ENCODE measurements around the gene ZNF48.

The ZNF48 gene

DNA sequence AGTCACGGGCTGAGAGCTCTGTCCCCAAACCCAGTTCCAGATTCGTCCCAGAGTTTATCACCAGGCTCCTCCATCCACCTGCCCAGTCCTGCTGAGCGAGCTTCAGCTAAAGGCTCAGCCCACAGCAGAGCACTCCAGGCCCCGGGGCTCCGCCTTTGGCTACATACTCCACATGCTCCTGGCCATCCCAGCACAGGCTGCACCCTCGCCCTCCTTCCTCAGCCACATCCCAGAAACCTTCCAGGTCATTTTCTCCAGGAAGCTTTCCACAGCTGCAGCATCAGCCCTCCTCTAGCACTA is 35.4 kb upstream of the ZNF48 start:
- Histone ChIP-seq H3K36me3 (ENCODE audit: control insufficient read depth in 1 of 2, insufficient read depth in 2 of 2, low read length in 2 of 2) (peaks cover 23 to 57% of the 10 kb centered on the region in 2 donors), H3K4me1 (ENCODE audit: control insufficient read depth in 1 of 2, insufficient read depth in 2 of 2, low read length in 2 of 2) (peaks cover 0 to 21% of the 10 kb centered on the region in 2 donors), H3K27me3 (ENCODE audit: low read depth, low read length) (no peaks in the 10 kb centered on the region), H3K9me3 (ENCODE audit: control insufficient read depth in 1 of 2, low read length in 2 of 2) (no peaks in the 10 kb centered on the region), H3K27ac (ENCODE audit: low read length) (no peak overlapping the region), H3K4me3 (ENCODE audit: low read depth in 1 of 2, low read length in 2 of 2) (no peak overlapping the region)

DNA sequence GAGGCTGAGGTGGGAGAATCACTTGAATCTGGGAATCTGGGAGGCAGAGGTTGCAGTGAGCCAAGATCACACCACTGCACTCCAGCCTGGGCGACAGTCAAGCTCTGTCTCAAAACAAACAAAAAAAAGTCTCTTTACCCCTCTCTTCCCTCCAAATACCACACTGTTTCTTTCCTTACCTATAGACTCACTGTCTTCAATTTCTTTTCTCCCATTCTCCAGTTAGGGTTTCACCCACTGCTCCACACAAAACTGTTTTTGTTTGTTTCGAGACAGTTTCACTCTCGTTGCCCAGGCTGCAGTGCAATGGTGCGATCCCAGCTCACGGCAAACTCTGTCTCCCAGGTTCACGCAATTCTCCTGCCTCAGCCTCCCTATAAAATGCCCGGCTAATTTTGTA is 34.0 kb upstream of the ZNF48 start:
- Histone ChIP-seq H3K27ac (ENCODE audit: low read length) (no peak overlapping the region), H3K4me1 (ENCODE audit: control insufficient read depth in 1 of 2, insufficient read depth in 2 of 2, low read length in 2 of 2) (peaks cover 0 to 23% of the 10 kb centered on the region in 2 donors), H3K36me3 (ENCODE audit: control insufficient read depth in 1 of 2, insufficient read depth in 2 of 2, low read length in 2 of 2) (peaks cover 31 to 63% of the 10 kb centered on the region in 2 donors), H3K27me3 (ENCODE audit: low read depth, low read length) (no peaks in the 10 kb centered on the region), H3K9me3 (ENCODE audit: control insufficient read depth in 1 of 2, low read length in 2 of 2) (no peaks in the 10 kb centered on the region), H3K4me3 (ENCODE audit: low read depth in 1 of 2, low read length in 2 of 2) (no peak overlapping the region)

DNA sequence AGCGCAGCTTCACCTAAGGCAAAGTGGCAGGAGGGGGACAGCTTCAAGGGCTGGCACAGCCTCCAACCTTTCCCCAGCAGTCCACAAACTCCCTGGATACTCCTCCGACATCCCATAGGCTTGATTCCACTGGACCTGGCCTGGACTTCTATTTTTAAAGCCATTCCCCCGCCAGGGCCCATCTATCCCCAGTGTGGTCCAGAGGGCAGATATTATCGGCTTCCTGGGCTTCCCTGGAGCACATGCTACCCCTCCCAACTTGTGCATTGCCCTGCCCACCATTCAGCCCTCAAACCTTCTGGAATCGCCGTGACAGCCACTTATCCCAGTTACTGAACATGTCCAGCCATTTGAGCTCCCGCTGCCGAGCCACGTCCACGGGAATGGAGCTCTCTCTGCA is 30.0 kb upstream of the ZNF48 start:
- Histone ChIP-seq H3K4me3 (ENCODE audit: low read depth in 1 of 2, low read length in 2 of 2) (no peak overlapping the region), H3K36me3 (ENCODE audit: control insufficient read depth in 1 of 2, insufficient read depth in 2 of 2, low read length in 2 of 2) (peaks cover 20 to 28% of the 10 kb centered on the region in 2 donors), H3K4me1 (ENCODE audit: control insufficient read depth in 1 of 2, insufficient read depth in 2 of 2, low read length in 2 of 2) (peaks cover 13 to 34% of the 10 kb centered on the region in 2 donors), H3K27ac (ENCODE audit: low read length) (no peak overlapping the region), H3K27me3 (ENCODE audit: low read depth, low read length) (no peaks in the 10 kb centered on the region), H3K9me3 (ENCODE audit: control insufficient read depth in 1 of 2, low read length in 2 of 2) (no peaks in the 10 kb centered on the region)

DNA sequence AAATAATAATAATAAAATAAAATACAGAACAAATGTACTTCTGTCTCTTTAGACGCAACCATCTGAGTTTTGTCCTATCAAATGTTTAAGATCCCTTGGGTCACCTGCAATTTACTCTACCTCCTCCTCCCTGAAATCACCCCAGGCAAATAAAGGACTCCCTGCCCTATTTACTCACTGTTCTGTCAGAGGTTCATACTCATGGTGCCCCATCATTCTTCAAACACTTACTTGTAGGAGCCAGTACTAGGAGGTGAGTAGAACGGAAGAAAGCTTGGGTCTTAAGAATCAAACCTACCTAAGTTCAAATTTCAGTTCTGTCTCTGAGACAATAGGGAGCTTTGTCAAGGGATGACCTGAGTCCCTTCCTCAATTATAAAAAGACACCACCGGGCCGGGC is 28.7 kb upstream of the ZNF48 start:
- no peaks in the 10 kb centered on the region for H3K27me3 ChIP-seq (ENCODE audit: low read depth, low read length)
- H3K4me3 ChIP-seq (ENCODE audit: low read depth in 1 of 2, low read length in 2 of 2), result no peak overlapping the region
- H3K4me1 ChIP-seq (ENCODE audit: control insufficient read depth in 1 of 2, insufficient read depth in 2 of 2, low read length in 2 of 2), result peaks cover 13 to 38% of the 10 kb centered on the region in 2 donors
- H3K9me3 ChIP-seq (ENCODE audit: control insufficient read depth in 1 of 2, low read length in 2 of 2), result no peaks in the 10 kb centered on the region
- peaks cover 20 to 23% of the 10 kb centered on the region in 2 donors for H3K36me3 ChIP-seq (ENCODE audit: control insufficient read depth in 1 of 2, insufficient read depth in 2 of 2, low read length in 2 of 2)
- H3K27ac ChIP-seq (ENCODE audit: low read length), result no peak overlapping the region

DNA sequence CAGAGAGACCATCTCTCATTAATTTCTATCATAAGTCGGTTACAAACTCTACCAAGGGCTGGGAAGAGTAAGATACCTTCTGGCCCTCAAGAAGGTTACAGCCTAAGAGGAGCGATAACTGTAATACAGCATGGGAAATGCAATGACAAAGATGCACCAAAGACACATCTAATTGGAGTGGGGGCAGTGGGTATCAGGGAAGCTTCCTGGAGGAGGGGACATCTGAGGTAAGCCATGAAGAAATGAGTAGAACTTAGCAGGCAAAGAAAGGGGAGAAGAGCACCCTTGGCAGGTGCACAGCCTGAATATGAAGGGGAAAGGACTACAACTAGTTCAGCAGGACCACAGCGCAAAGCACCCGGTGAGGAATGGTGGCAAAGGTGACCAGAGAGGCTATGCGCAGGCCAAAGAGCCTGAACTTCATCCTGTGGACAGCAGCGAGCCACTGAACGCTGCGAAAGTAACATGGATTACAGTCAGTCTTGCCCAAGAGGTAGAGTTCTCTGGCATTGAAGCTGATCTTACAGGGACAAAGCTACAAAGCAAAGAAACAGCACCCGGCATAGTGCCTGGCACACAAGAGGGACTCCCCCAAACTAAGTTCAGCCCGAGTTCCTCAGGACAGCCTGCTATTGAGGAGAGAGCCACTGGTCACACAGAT is 27.7 kb upstream of the ZNF48 start:
- H3K4me1 ChIP-seq (ENCODE audit: control insufficient read depth in 1 of 2, insufficient read depth in 2 of 2, low read length in 2 of 2), result peaks cover 13 to 40% of the 10 kb centered on the region in 2 donors
- H3K4me3 ChIP-seq (ENCODE audit: low read depth in 1 of 2, low read length in 2 of 2), result peak overlapping the region; percentile 62 to 94
- no peaks in the 10 kb centered on the region for H3K27me3 ChIP-seq (ENCODE audit: low read depth, low read length)
- H3K27ac ChIP-seq (ENCODE audit: low read length), result peak overlapping the region; percentile 74
- H3K36me3 ChIP-seq (ENCODE audit: control insufficient read depth in 1 of 2, insufficient read depth in 2 of 2, low read length in 2 of 2), result peaks cover 16 to 23% of the 10 kb centered on the region in 2 donors
- no peaks in the 10 kb centered on the region for H3K9me3 ChIP-seq (ENCODE audit: control insufficient read depth in 1 of 2, low read length in 2 of 2)

DNA sequence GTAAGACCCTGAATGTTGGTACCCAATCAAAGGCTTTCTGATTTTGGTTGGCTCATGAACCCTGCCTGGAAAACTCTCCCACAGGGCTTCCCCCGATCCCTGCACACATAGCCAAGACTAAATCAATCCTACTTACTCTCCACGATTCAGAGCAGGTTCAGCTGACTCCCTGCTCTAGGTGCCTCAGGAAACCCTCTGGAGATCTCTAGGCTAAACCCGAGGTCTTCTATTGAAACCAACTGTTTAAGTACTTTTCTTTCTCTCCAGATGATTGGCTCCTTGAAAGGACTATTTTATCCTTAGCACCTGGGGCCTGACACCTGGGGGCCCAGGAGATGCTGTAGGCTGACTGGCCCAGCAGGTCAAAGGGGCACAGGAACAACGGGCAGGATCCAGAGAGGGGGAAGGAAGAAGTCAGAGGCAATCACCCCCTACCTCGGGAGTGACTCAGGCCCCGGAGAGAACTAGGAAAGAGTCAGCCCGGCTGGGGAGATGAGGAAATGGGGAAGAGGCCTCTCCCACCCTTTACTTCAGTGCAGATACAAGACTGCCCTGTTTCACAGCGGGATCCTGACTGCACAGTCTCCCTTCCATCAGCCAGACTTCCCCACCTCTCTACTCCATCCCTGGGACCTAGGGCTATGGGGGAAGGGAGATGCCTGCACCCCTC is 27.0 kb upstream of the ZNF48 start:
- Histone ChIP-seq H3K4me1 (ENCODE audit: control insufficient read depth in 1 of 2, insufficient read depth in 2 of 2, low read length in 2 of 2) (peaks cover 13 to 40% of the 10 kb centered on the region in 2 donors), H3K27ac (ENCODE audit: low read length) (peak overlapping the region; percentile 74), H3K9me3 (ENCODE audit: control insufficient read depth in 1 of 2, low read length in 2 of 2) (no peaks in the 10 kb centered on the region), H3K4me3 (ENCODE audit: low read depth in 1 of 2, low read length in 2 of 2) (peak overlapping the region; percentile 62 to 94), H3K36me3 (ENCODE audit: control insufficient read depth in 1 of 2, insufficient read depth in 2 of 2, low read length in 2 of 2) (peaks cover 11 to 18% of the 10 kb centered on the region in 2 donors), H3K27me3 (ENCODE audit: low read depth, low read length) (no peaks in the 10 kb centered on the region)

DNA sequence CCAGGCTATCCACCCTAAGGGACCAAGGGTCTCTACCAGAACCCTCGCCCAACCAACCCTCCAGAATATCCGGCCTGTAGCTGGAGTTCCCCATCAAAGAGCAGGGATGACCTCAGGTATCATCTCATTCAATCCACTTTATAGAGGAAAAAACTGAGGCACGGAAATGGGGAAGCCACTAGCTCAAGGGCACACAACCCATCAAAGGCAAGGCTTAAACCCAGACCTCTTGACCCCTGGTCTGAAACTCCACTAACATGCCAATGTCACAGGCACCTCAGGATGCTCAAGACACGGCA is 26.5 kb upstream of the ZNF48 start:
- Histone ChIP-seq H3K36me3 (ENCODE audit: control insufficient read depth in 1 of 2, insufficient read depth in 2 of 2, low read length in 2 of 2) (peaks cover 8 to 14% of the 10 kb centered on the region in 2 donors), H3K9me3 (ENCODE audit: control insufficient read depth in 1 of 2, low read length in 2 of 2) (no peaks in the 10 kb centered on the region), H3K27ac (ENCODE audit: low read length) (peak overlapping the region; percentile 74), H3K27me3 (ENCODE audit: low read depth, low read length) (no peaks in the 10 kb centered on the region), H3K4me1 (ENCODE audit: control insufficient read depth in 1 of 2, insufficient read depth in 2 of 2, low read length in 2 of 2) (peaks cover 13 to 40% of the 10 kb centered on the region in 2 donors), H3K4me3 (ENCODE audit: low read depth in 1 of 2, low read length in 2 of 2) (peak overlapping the region; percentile 62 to 94)

DNA sequence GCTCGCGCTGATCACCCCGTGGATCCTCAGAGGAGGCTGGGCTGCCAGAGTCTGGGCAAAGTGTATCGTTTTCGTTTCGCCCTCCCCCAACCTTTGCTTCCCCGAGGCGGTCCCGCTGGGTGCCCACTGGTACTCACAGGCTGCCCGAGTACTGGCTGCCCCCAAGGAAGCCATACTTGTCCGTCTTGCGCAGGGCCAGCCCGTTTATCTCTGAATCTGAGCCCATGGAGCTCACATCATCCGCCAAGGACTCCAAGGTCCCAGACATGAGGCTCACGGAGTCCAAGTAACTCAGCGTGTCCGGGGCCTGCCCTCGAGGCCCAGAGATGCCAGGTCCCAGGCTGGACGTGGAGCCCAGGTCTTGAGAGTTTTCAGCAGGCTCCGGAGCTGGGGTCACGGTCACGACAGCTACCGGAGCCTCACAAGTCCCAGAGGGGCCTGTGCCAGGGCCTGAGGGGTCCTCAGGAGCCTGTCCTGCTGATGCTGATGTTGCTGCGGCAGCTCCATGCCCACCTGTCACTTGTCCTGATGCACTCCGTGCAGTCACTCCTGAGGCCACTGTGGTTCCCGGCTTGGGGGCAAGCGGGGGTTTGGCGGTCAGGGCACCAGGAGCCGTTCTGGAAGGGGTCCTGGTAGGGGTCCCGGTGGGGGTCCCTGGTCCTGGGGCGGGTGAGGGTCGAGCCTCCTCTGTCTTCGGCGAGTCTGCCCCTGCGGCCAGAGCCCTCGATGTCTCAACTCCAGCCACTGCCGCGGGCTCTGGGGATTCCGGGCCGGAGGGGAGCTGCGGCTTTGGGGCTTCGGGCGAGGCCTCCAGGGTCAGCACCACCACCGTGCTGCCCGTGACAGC is 25.9 kb upstream of the ZNF48 start:
- peak overlapping the region; percentile 62 to 94 for H3K4me3 ChIP-seq (ENCODE audit: low read depth in 1 of 2, low read length in 2 of 2)
- peaks cover 8 to 11% of the 10 kb centered on the region in 2 donors for H3K36me3 ChIP-seq (ENCODE audit: control insufficient read depth in 1 of 2, insufficient read depth in 2 of 2, low read length in 2 of 2)
- H3K4me1 ChIP-seq (ENCODE audit: control insufficient read depth in 1 of 2, insufficient read depth in 2 of 2, low read length in 2 of 2), result peaks cover 13 to 40% of the 10 kb centered on the region in 2 donors
- H3K27ac ChIP-seq (ENCODE audit: low read length), result peak overlapping the region; percentile 74
- H3K9me3 ChIP-seq (ENCODE audit: control insufficient read depth in 1 of 2, low read length in 2 of 2), result no peaks in the 10 kb centered on the region
- no peaks in the 10 kb centered on the region for H3K27me3 ChIP-seq (ENCODE audit: low read depth, low read length)

DNA sequence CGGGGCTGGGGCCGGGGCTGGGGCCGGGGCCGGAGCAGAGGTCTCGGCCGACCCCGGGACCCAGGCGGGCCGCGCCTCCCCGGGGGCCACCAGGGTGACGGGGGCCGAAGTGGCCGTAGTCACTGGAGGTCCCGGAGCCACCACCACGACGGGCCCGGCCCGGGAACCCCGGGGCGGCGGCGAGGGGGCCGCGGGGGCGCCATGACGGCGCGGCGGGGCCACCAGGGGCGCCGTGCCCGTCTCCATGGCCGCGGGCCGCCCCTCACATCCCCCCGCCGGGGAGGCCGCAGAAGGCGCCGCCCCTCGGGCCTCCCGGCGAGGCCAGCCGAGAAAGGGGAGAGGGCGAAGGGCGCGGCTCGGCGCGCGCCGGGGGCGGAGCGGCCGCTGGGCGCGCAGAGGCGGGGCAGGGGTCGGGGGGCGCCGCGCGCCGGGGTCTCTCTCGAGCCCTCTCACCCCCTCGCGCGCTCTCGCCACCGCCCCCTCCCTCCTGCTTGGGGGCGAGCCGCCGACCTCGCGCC is 25.2 kb upstream of the ZNF48 start:
- H3K4me1 ChIP-seq (ENCODE audit: control insufficient read depth in 1 of 2, insufficient read depth in 2 of 2, low read length in 2 of 2), result peaks cover 13 to 39% of the 10 kb centered on the region in 2 donors
- no peak overlapping the region for H3K27ac ChIP-seq (ENCODE audit: low read length)
- peaks cover 4 to 8% of the 10 kb centered on the region in 2 donors for H3K36me3 ChIP-seq (ENCODE audit: control insufficient read depth in 1 of 2, insufficient read depth in 2 of 2, low read length in 2 of 2)
- no peaks in the 10 kb centered on the region for H3K27me3 ChIP-seq (ENCODE audit: low read depth, low read length)
- peak overlapping the region in 1 of 2 donors; percentile 94 for H3K4me3 ChIP-seq (ENCODE audit: low read depth in 1 of 2, low read length in 2 of 2)
- H3K9me3 ChIP-seq (ENCODE audit: control insufficient read depth in 1 of 2, low read length in 2 of 2), result no peaks in the 10 kb centered on the region

DNA sequence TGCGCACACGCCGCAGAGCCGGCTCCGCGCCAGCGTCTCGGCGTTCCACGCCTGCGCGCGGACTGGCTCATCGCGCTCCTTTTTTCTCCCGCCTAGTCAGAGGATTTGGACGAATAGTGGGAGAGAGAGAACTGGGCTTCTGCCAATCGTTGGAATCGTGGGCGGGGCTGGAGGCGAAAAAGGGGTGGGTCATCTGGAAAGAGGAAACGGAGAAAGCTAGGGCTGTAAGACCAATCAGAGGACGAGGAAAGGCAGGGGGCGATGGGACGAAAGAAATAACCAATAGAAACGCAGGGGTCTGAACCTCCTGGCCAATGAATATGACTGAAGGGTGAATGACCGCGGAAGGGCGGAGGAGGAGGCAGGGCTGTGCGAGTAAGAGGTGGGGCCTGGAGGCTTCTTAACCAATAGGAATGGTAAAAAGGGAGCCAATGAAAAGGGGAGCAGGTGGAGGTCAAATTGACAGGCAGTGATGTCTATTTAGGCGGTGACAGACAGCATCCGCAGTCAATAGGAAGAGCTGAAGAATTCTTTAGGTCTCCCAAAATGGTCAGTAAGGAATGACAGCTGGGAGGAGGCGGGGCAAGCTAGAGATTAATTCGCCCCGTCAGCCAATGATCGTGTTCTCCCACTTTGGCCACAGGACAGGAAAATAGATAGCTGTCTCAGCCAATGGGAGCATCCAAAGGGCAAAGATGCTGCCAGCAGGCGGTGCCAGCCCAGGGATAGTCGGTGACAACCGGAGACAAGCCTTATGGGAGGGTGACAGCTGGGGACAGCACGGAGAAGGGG is 24.6 kb upstream of the ZNF48 start, which contains the start of gene TBC1D10B:
TBC1D10B (minus strand) TSS at position 39 of the 792 bp plus-strand sequence. CDS start 311 bp downstream, outside the sequence.
- H3K4me1 ChIP-seq (ENCODE audit: control insufficient read depth in 1 of 2, insufficient read depth in 2 of 2, low read length in 2 of 2), result peaks cover 13 to 36% of the 10 kb centered on the region in 2 donors
- H3K4me3 ChIP-seq (ENCODE audit: low read depth in 1 of 2, low read length in 2 of 2), result peak within 1 kb of the TSS; percentile 74 to 94

More for the DNA sequence above, 24.6 kb upstream of the ZNF48 start, which contains the start of gene TBC1D10B:
- Histone ChIP-seq H3K36me3 (ENCODE audit: control insufficient read depth in 1 of 2, insufficient read depth in 2 of 2, low read length in 2 of 2) (peaks cover 0 to 3% of the 10 kb centered on the region in 2 donors), H3K9me3 (ENCODE audit: control insufficient read depth in 1 of 2, low read length in 2 of 2) (no peaks in the 10 kb centered on the region), H3K27ac (ENCODE audit: low read length) (peak within 1 kb of the TSS; percentile 90), H3K27me3 (ENCODE audit: low read depth, low read length) (no peaks in the 10 kb centered on the region)
